ENCODE measurements around the gene TMEM40.

GRCh38 chr3:12758025-12758781 lies 856 bp downstream of the TMEM40 start:
- TF ChIP-seq CTCF (IDR thresholded peaks at IDR 0.05) (no peak), POLR2A (IDR thresholded peaks at IDR 0.05) (no peak), EP300 (IDR thresholded peaks at IDR 0.05) (no peak)
